ENCODE results near the gene PAGE4. TPM values are rescaled to one million over a fixed set of nuclear protein-coding genes. Genes with fewer than 3 reads are reported as not detected.
A peak's percentile ranks its signal among the peaks of the same experiment; 100 is the strongest.

Gene PAGE4
- total RNA-seq, 2 donors from 2014 or later, result not detected

DNA sequence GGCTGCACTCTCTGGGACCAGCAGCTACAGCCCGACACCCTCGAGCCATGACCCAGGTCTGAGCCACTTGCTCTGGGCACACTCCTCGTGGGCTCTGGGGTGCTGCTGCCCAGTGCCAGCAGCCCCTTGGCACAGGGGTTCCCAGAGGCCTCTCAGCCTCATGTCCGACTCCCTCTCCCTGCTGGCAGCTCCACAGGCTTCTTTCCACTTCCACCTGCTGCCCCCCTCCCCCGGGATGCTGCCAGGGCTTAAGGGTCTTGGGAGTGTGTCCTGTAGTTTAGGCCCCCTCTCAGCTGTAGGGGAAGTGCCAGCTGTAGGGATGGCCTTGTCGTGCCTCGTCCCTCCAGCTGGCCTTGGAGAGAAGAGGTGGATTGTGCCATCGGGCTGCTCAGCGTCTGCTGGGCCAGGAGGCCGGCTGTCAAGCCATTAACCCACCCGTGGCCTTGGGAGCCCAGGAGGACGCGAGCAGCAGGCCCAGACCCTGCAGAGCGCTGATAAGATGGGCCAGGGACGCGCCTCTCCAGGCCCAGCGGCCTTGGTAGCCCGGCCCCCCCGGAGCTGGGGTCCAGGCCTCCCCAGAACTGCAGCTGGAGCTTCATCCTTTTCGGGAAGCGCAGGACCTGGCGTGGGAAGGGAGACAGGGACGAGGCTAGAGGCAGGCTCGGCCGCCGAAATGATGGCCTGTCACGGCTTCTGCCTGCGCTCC, 49.2 kb downstream of the PAGE4 start:
- H3K4me1 ChIP-seq (ENCODE audit: control insufficient read depth in 1 of 2, low read depth in 2 of 2), result peaks cover 0 to 25% of the 10 kb centered on the region in 2 donors
- H3K36me3 ChIP-seq, result no peaks in the 10 kb centered on the region
- ATAC-seq (ENCODE audit: insufficient number of reproducible peaks, low FRiP score, low read depth) (no peak), DNase-seq (ENCODE audit: low spot score) (no peak)
- peak overlapping the region; percentile 79 for H3K4me3 ChIP-seq
- H3K27ac ChIP-seq, result peak overlapping the region; percentile 76 to 78
- no peaks in the 10 kb centered on the region for H3K27me3 ChIP-seq (replicated peaks; ENCODE audit: insufficient read depth)
- no peaks in the 10 kb centered on the region for H3K9me3 ChIP-seq
- TF ChIP-seq, protein P1, sequence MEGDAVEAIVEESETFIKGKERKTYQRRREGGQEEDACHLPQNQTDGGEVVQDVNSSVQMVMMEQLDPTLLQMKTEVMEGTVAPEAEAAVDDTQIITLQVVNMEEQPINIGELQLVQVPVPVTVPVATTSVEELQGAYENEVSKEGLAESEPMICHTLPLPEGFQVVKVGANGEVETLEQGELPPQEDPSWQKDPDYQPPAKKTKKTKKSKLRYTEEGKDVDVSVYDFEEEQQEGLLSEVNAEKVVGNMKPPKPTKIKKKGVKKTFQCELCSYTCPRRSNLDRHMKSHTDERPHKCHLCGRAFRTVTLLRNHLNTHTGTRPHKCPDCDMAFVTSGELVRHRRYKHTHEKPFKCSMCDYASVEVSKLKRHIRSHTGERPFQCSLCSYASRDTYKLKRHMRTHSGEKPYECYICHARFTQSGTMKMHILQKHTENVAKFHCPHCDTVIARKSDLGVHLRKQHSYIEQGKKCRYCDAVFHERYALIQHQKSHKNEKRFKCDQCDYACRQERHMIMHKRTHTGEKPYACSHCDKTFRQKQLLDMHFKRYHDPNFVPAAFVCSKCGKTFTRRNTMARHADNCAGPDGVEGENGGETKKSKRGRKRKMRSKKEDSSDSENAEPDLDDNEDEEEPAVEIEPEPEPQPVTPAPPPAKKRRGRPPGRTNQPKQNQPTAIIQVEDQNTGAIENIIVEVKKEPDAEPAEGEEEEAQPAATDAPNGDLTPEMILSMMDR (IDR thresholded peaks at IDR 0.05), result no peak

DNA sequence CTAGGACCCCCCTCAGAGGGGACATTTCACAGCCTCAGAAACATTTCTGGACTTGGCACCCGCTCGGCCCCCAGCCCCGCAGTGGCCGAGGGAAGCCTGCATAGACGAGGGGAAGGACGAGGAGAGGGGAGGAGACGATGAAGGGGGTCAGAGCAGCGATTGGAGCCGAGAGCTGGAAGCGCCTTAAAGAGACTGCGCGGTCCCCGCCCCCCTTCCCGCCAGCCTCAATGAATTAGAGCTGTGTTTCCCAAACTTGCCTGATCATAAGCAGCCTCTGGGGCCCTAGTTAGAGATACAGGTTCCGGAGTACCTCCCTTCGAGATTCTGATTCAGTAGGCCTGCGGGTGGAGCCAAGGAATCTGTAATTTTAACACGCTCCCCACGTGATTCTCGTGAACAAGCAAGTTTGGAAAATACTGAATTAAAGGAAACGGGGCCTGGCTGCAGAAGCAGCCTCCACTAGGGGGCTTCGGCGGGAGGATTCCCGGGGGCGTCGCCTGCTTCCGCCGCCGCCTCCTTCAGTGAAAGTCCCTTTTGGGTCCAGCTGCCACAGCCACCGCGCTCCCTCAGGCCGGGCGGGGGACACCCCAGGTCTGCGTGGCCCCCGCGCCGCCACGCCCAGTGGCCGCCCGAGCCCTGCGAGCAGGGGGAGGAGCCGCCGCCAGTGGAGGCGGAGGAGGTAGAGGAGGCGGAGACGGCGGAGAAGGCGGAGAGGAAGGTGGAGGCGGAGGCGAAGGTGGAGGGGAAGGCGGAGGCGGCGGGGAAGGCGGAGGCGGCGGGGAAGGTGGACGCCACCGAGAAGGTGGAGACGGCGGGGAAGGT, 49.9 kb downstream of the PAGE4 start, which contains the start of gene USP27X:
USP27X (plus strand) TSS at position 651 of the 822 bp plus-strand sequence. CDS start 824 bp downstream, outside the sequence.
- peak; percentile 30 for DNase-seq (ENCODE audit: low spot score)
- Histone ChIP-seq H3K4me1 (ENCODE audit: control insufficient read depth in 1 of 2, low read depth in 2 of 2) (peaks cover 0 to 25% of the 10 kb centered on the region in 2 donors), H3K36me3 (no peaks in the 10 kb centered on the region), H3K9me3 (no peaks in the 10 kb centered on the region), H3K4me3 (peak within 1 kb of the TSS; percentile 79), H3K27ac (peak within 1 kb of the TSS; percentile 76 to 78), H3K27me3 (replicated peaks; ENCODE audit: insufficient read depth) (no peaks in the 10 kb centered on the region)
- peak; percentile 86 for ATAC-seq (ENCODE audit: insufficient number of reproducible peaks, low FRiP score, low read depth)
- TF ChIP-seq, protein P1 (IDR thresholded peaks at IDR 0.05), result peak; percentile 60

DNA sequence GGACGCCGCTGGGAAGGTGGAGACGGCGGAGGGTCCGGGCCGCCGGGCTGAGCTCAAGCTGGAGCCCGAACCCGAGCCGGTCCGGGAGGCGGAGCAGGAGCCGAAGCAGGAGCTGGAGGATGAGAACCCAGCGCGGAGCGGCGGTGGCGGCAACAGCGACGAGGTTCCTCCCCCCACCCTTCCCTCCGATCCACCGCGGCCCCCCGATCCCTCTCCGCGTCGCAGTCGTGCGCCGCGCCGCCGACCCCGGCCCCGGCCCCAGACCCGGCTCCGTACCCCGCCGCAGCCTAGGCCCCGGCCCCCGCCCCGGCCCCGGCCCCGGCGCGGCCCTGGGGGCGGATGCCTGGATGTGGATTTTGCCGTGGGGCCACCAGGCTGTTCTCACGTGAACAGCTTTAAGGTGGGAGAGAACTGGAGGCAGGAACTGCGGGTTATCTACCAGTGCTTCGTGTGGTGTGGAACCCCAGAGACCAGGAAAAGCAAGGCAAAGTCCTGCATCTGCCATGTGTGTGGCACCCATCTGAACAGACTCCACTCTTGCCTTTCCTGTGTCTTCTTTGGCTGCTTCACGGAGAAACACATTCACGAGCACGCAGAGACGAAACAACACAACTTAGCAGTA, 50.7 kb downstream of the PAGE4 start:
- no peak for ATAC-seq (ENCODE audit: insufficient number of reproducible peaks, low FRiP score, low read depth)
- DNase-seq (ENCODE audit: low spot score), result no peak
- H3K9me3 ChIP-seq, result no peaks in the 10 kb centered on the region
- H3K4me3 ChIP-seq, result peak overlapping the region; percentile 79
- no peaks in the 10 kb centered on the region for H3K27me3 ChIP-seq (replicated peaks; ENCODE audit: insufficient read depth)
- H3K4me1 ChIP-seq (ENCODE audit: control insufficient read depth in 1 of 2, low read depth in 2 of 2), result peaks cover 0 to 25% of the 10 kb centered on the region in 2 donors
- TF ChIP-seq, protein P1 (IDR thresholded peaks at IDR 0.05), result no peak
- H3K27ac ChIP-seq, result peak overlapping the region; percentile 76 to 78
- H3K36me3 ChIP-seq, result no peaks in the 10 kb centered on the region

DNA sequence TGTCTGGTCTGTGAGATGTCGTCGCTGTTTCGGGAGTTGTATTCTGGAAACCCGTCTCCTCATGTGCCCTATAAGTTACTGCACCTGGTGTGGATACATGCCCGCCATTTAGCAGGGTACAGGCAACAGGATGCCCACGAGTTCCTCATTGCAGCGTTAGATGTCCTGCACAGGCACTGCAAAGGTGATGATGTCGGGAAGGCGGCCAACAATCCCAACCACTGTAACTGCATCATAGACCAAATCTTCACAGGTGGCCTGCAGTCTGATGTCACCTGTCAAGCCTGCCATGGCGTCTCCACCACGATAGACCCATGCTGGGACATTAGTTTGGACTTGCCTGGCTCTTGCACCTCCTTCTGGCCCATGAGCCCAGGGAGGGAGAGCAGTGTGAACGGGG, 51.6 kb downstream of the PAGE4 start:
- Histone ChIP-seq H3K27me3 (replicated peaks; ENCODE audit: insufficient read depth) (no peaks in the 10 kb centered on the region), H3K4me1 (ENCODE audit: control insufficient read depth in 1 of 2, low read depth in 2 of 2) (peaks cover 0 to 25% of the 10 kb centered on the region in 2 donors), H3K36me3 (no peaks in the 10 kb centered on the region), H3K27ac (no peak overlapping the region), H3K9me3 (no peaks in the 10 kb centered on the region), H3K4me3 (no peak overlapping the region)
- no peak for ATAC-seq (ENCODE audit: insufficient number of reproducible peaks, low FRiP score, low read depth)
- no peak for DNase-seq (ENCODE audit: low spot score)
- TF ChIP-seq, protein P1 (IDR thresholded peaks at IDR 0.05), result no peak

Other genes starting within 250 kb of the PAGE4 start
- not detected for gene GAGE12H, start 249.4 kb upstream of the PAGE4 start, total RNA-seq
- gene GAGE2A, start 239.8 kb upstream of the PAGE4 start, total RNA-seq, result not detected
- not detected for gene GAGE1, start 230.3 kb upstream of the PAGE4 start, total RNA-seq
- gene PAGE1, start 133.3 kb upstream of the PAGE4 start, total RNA-seq, result not detected
- gene USP27X, start 50.2 kb downstream of the PAGE4 start, total RNA-seq, result 1 to 10 TPM; 2.3 to 2.6 TPM
- 1 to 10 TPM; 6.3 to 9.6 TPM for gene CLCN5, start 93.3 kb downstream of the PAGE4 start, total RNA-seq

Data from thoracic aorta (tissue), 2 donors.